SK-MEL-5 (cell line): Measurements from ENCODE around the gene VDR. TPM values are rescaled to one million over a fixed set of nuclear protein-coding genes. Genes with fewer than 3 reads are reported as not detected.
A peak's percentile ranks its signal among the peaks of the same experiment; 100 is the strongest.

Source experiments
- DNase-seq: peaks from one replicate; pipeline ENCODE4 v3.0.0-alpha.2; 2016; ENCODE audit warnings: low read depth, low spot score
- in situ Hi-C: cut with HindIII; loops from 2 replicates; pipeline ENCODE4 v1.10.0; 2016; ENCODE audit warnings: low sequenced_read_pairs, high pct_unique_total_duplicates, low pct_unique_long_range_greater_than_20kb
- total RNA-seq: library from RNA; depleted of rRNA; stranded (reverse); fragments of >200 nt; shearing (Covaris generic); gene quantifications from 2 replicates; pipeline ENCODE4 v1.2.3, GENCODE V29; 2014

The VDR gene
- total RNA-seq, 1 experiment from 2014 or later: 1.4 TPM

- DNase-seq: no peak
- in situ Hi-C loops: no loop called here
These were observed 41.9 kb downstream of the VDR start for GRCh38 chr12:47862881-47863280.

DNA sequence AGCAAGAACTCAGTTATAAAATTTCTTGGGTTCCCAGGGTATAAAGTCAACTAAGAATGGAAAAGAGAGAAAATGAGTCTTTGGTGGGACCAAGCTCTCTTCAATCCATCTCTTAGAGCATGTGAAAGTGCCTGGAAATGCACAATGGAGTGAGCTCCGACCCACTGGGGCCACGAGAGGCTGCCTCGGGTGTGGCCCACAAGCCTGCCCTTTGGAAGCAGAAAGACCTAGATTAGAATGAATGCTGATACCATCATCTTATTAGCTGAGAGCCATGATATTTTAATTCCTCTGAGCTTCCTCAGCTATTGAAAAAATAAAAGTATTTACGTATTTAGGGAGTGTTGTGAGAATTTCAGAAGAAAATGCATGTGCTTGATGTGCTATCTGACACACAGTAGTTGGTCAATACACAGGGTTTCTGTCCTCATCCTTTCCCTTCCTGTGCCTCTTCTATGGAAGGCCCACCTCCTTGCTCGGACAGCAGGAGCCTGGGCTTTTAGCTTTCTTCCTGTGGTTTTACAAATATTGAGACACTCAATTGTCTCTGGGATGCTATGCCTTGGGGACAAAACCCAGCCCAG, 42.5 kb downstream of the VDR start:
- in situ Hi-C loops: no loop called here
- DNase-seq: no peak

GRCh38 chr12:47860873-47861272, 43.9 kb downstream of the VDR start:
- no peak for DNase-seq
- in situ Hi-C loops: no loop called here

DNA sequence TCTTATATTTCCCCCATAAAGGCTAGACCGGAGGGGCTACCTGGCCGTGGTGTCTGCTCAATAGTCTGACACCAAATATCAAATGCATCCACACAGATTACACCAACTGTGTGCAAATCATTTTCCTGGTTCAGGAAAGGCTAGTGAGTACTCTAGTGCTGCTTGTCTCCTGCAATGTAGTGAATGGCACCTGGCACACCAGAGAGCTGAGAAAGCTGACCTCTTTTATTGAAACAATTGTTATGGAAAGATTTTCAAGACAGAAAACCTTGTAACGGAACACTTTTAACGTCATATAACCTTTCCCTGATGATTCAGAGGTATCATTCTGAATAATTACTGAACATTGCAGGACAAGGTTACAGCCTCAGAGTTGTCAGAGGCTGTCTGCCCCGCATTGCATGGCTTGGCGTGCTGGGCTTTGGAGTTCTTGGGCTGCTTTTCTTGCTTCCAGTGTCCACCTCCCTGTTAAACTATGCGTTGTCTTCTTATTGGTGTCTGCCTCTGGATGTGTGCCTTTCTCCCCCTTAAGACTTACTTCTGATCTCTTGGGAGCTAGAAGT, 44.4 kb downstream of the VDR start:
- DNase-seq: no peak
- in situ Hi-C loops: no loop called here

GRCh38 chr12:47858511-47859266, 46.1 kb downstream of the VDR start:
- in situ Hi-C loops: no loop called here
- no peak for DNase-seq

DNA sequence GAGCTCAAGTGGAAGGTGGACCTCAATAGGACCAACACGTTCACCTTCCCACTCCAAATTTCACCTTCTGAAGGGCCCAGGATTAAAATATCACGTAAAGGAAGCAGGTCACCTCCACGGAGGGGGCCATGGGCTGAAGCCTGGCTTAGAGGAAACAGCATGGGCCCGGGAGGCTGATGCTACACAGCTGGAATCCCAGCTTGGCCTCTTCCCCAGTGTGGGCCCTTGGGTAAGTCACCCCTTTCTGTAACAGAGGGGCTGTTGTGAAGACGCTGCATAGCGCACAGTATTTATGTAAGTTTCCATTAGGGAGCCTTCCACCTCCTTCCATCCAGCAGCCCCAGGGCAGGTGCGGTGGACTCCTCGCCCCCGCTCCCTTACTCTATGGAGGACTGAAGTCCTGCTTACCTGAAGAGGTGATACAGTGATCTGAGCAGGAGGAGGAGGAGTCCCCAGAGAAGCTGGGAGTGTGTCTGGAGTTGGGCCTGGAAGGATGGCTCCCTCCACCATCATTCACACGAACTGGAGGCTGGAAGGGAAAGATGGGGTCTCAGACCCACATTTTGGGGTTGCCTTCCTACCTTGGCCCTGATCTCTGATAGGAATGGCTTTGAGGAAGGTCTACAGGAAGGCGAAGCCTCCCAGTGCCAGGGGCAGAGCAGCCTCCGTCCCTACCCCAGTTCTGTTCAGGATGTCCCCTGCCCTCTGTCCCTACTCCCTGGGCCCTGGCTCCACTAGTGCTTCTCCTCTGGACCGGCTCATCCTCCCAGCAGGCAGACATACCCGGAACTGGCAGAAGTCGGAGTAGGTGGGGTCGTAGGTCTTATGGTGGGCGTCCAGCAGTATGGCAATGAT, 47.8 kb downstream of the VDR start:
- DNase-seq: no peak
- in situ Hi-C loops: no loop called here

- no peak for DNase-seq
- in situ Hi-C loops: no loop called here
These were observed 48.7 kb downstream of the VDR start for GRCh38 chr12:47856094-47856493.

GRCh38 chr12:47855502-47855901, 49.3 kb downstream of the VDR start:
- in situ Hi-C loops: no loop called here
- DNase-seq: no peak

DNA sequence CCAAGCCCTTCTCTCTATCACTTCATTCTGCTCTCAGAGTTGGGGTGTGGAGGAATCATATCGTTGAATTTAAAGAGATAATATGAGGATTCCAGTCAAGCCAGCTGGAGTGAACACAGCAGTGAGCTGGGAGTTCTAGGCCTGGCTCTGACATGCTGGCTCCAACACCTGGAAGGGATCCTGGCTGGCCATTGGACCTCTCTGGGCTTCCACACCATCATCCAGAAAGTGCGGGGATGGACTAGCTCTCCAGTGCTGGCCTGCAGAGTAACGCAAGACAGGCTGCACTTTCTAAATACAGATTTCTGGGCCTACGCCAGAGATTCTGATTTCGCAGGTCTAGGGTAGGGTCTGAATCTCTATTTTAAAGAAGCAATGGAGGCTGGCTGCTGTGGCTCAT, 50.3 kb downstream of the VDR start:
- no peak for DNase-seq
- in situ Hi-C loops: no loop called here

GRCh38 chr12:47852096-47852571, 52.7 kb downstream of the VDR start:
- in situ Hi-C loops: no loop called here

DNA sequence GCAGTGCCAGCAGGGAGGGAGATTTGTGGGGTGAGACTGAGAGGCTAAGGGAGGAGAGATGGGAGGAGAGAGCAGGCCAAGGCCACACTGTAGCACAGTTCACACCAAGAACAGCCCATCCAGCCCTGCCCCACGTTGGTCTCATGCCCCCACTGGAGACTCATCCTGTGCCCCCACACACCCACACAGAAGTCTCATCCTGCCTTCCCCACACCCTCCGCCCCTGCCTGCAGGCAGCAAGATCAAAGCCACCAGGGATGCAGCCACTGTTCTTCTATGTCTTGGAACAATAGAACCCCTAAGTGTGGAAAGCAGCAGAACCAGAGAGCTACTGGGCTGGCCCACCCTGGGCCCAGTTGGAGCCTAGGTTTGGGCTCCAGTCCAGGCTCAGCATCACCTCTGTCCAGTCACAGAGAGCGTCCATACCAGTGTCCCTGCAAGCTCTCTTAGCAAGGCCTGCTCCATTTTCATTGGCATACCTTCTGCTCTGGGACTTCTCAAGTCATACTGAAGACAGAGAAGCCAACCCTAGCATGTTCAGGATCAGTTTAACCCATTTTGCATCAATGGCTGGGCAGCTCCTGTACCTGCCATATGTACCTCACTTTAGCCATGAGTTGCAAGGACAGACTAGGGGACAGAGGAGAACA, 53.4 kb downstream of the VDR start:
- DNase-seq: no peak
- in situ Hi-C loops: no loop called here

More at GRCh38 chr12:47852096-47852571, 52.7 kb downstream of the VDR start:
- DNase-seq: no peak

DNA sequence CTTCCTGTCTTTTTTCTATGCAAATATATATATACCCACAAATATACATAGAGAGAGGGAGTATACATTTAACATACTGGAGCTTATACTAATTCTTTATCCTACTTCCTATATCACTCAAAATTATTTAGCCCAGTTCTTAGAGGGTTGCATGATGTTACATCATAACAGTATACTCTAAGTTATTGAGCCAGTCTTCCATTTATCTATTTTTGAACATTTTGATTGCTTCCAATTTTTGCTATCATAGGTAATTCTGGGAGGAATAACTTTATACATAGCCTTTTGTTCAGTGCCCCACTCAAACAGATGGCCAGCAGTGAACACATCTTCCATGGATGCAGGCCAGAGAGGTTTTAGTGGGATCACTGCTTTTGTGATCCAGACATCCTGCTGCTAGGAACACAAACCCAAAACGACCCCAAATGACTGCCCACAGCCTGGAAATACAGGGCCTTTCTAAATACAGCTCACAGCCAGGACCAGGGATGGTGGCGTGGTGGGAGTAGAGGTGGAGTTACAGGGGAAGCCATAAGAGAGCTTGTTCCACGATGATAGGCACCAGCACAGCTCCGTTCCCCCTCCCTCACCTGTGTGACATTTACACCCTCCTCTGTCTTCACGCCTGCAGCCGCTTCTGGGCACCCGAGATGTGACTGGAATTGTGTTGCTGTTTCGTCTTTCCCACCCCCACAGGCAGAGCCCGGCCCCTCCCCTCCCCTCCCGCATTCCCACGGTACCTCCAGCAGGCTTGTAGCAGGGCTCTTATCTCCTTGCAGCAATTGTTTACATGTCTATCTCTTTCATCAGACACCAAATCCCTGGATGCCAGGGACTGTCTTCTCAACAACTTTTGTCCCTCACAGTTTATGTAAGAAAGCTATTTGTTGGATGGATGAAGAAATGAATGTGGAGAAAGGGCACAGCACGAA, 54.4 kb downstream of the VDR start:
- in situ Hi-C loops: no loop called here

DNA sequence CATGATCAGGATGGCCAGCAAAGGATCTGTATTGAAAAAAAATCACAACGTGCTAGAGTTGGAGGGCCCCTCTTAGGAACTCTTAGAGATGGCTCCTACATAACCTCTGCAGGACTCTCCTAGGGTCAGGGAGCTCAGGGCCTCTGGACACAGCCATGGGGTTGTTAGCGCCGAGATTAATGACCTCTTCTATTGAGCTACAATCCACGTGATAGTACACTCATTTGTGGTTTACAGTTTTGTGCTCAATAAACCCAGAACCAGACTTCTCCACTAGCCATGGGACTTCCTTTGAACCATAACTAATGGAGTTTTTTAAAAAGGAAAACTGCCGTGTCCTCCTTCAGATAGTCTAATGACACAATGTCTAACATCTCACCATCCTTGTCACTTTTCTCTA, 55.5 kb downstream of the VDR start:
- in situ Hi-C loops: no loop called here
- peak; percentile 17 for DNase-seq

More for the DNA sequence above, 54.4 kb downstream of the VDR start:
- DNase-seq: no peak

- in situ Hi-C loops: no loop called here
- DNase-seq: no peak
These were observed 55.9 kb downstream of the VDR start for GRCh38 chr12:47848853-47849252.

- DNase-seq: no peak
- in situ Hi-C loops: no loop called here
These were observed 58.3 kb downstream of the VDR start for GRCh38 chr12:47846294-47846996.

GRCh38 chr12:47845081-47845480, 59.7 kb downstream of the VDR start:
- no peak for DNase-seq
- in situ Hi-C loops: no loop called here
